ENCODE measurements around the gene PTTG2. TPM values are rescaled to one million over a fixed set of nuclear protein-coding genes. Genes with fewer than 3 reads are reported as not detected.

PTTG2 gene
- total RNA-seq, 6 experiments from 2014 or later, result not detected

DNA sequence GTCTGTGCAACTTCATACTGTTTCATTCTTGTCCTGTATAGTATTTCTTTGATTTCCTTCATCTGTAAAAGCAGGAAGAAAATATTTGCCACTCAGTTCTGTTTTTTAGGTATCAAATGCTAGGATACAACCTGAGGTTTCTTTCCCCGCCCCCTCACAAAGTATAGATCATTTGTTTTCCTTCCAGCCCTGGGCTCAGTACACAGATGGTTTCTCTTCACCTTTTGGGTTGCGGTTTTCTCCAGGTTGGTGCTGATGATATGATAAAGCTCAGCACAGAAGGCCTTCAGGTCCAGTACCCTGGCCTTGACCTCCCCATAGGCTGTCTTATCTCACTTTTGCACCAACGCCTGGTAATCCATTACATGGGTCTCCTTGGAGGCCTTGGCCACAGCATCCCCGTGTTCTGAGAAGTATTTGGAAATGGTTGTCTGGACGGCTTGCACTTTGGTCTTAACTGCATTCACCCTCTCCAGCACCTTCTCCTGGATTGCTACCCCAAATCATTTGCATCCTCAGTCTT lies 35.2 kb downstream of the PTTG2 start:
- Mint-ChIP-seq H3K36me3 (ENCODE audit: low read depth) (peaks cover 9% of the 10 kb centered on the region; the same call in 1 of the 2 replicates), H3K4me1 (ENCODE audit: low read depth) (peaks cover 13% of the 10 kb centered on the region; the same call in 1 of the 2 replicates), H3K4me3 (no peak overlapping the region), H3K27ac (no peak overlapping the region), H3K27me3 (ENCODE audit: insufficient read depth) (no peaks in the 10 kb centered on the region), H3K9me3 (no peaks in the 10 kb centered on the region)
- DNase-seq, result no peak
- TF ChIP-seq CTCF (IDR thresholded peaks at IDR 0.05), result no peak

GRCh38 chr4:37995981-37996775 lies 36.0 kb downstream of the PTTG2 start:
- Mint-ChIP-seq H3K36me3 (ENCODE audit: low read depth) (peaks cover 9% of the 10 kb centered on the region; the same call in 1 of the 2 replicates), H3K4me1 (ENCODE audit: low read depth) (peaks cover 13% of the 10 kb centered on the region; the same call in 1 of the 2 replicates)

DNA sequence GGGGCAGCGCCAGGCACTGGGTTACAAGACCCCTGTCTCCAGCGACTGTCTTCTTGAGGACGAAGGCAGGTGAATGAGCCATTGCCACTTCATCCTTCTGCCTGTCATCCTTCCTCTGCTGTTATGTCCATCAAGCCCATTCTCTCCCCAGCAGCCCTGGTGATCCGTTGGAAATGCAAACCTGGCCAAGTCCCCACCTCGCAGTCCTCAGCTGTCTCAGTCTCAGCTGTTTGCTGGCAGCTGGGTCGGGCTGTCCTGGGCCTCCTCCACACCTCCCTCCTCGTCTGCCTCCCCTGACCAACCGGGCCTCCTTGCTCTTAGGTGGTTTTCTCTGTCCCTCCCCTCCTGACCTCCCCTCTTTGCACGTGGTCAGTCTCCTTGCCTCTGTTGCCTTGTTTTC lies 38.0 kb downstream of the PTTG2 start:
- H3K27ac Mint-ChIP-seq, result no peak overlapping the region

More at GRCh38 chr4:37995981-37996775, 36.0 kb downstream of the PTTG2 start:
- Mint-ChIP-seq H3K4me3 (no peak overlapping the region), H3K27me3 (ENCODE audit: insufficient read depth) (no peaks in the 10 kb centered on the region), H3K9me3 (no peaks in the 10 kb centered on the region), H3K27ac (no peak overlapping the region)
- DNase-seq, result no peak
- no peak for TF ChIP-seq CTCF (IDR thresholded peaks at IDR 0.05)

GRCh38 chr4:37999000-37999716 lies 39.0 kb downstream of the PTTG2 start:
- TF ChIP-seq CTCF (IDR thresholded peaks at IDR 0.05), result no peak
- Mint-ChIP-seq H3K9me3 (no peaks in the 10 kb centered on the region), H3K4me3 (no peak overlapping the region), H3K27ac (no peak overlapping the region), H3K27me3 (ENCODE audit: insufficient read depth) (no peaks in the 10 kb centered on the region), H3K36me3 (ENCODE audit: low read depth) (no peaks in the 10 kb centered on the region), H3K4me1 (ENCODE audit: low read depth) (peaks cover 37% of the 10 kb centered on the region)
- DNase-seq, result no peak

More for the DNA sequence above, 38.0 kb downstream of the PTTG2 start:
- no peak for TF ChIP-seq CTCF (IDR thresholded peaks at IDR 0.05)
- no peak for DNase-seq
- Mint-ChIP-seq H3K36me3 (ENCODE audit: low read depth) (no peaks in the 10 kb centered on the region), H3K27me3 (ENCODE audit: insufficient read depth) (no peaks in the 10 kb centered on the region), H3K4me1 (ENCODE audit: low read depth) (peaks cover 29% of the 10 kb centered on the region), H3K4me3 (no peak overlapping the region), H3K9me3 (no peaks in the 10 kb centered on the region)

DNA sequence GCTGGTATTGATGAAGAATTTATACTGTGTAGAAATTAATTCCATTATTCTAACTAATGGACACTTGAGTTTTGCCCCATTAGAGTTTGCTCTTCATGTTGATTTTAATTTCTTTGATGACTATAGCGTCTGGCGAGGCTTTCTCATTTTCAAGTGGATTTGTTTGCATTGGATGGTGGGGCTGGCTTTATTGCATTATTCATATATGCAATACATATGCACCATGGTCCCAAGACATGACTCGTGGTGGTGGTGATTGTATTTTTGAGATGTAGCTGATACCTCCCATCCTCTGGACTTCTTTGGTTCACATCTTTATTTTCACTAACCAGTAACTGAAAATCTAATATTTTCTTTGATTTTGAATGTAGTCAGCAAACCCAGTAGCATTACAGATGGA lies 39.8 kb downstream of the PTTG2 start:
- no peak for TF ChIP-seq CTCF (IDR thresholded peaks at IDR 0.05)
- DNase-seq, result no peak
- Mint-ChIP-seq H3K36me3 (ENCODE audit: low read depth) (no peaks in the 10 kb centered on the region), H3K4me3 (no peak overlapping the region), H3K9me3 (no peaks in the 10 kb centered on the region), H3K27me3 (ENCODE audit: insufficient read depth) (no peaks in the 10 kb centered on the region), H3K4me1 (ENCODE audit: low read depth) (peaks cover 38% of the 10 kb centered on the region), H3K27ac (no peak overlapping the region)
